HL-60/S4 (cell line): ENCODE results near the gene MAL.

Experiments
- in situ Hi-C: fragments of 300-500 bp; cut with MboI; formaldehyde crosslinking; loops from 2 replicates; pipeline ENCODE4 v1.14.3; 2022; ENCODE audit warnings: low sequenced_read_pairs

The MAL gene

GRCh38 chr2:95015261-95015912 is 10.1 kb upstream of the MAL start:
- in situ Hi-C loops, result no loop called here

- in situ Hi-C loops, result no loop called here
These were observed 8.9 kb upstream of the MAL start for GRCh38 chr2:95016616-95017015.

GRCh38 chr2:95017071-95017501 is 8.4 kb upstream of the MAL start:
- in situ Hi-C loops, result no loop called here

GRCh38 chr2:95017836-95018235 is 7.7 kb upstream of the MAL start:
- in situ Hi-C loops, result no loop called here

- in situ Hi-C loops, result no loop called here
These were observed 7.2 kb upstream of the MAL start for GRCh38 chr2:95018301-95018700.

GRCh38 chr2:95018861-95019550 is 6.5 kb upstream of the MAL start:
- in situ Hi-C loops, result no loop called here

- in situ Hi-C loops, result no loop called here
These were observed 5.9 kb upstream of the MAL start for GRCh38 chr2:95019572-95019971.

- in situ Hi-C loops, result no loop called here
These were observed 5.1 kb upstream of the MAL start for GRCh38 chr2:95020275-95021022.

GRCh38 chr2:95021023-95021416 is 4.5 kb upstream of the MAL start:
- in situ Hi-C loops, result no loop called here

- in situ Hi-C loops, result no loop called here
These were observed 3.7 kb upstream of the MAL start for GRCh38 chr2:95021847-95022246.

- in situ Hi-C loops, result no loop called here
These were observed 2.9 kb upstream of the MAL start for GRCh38 chr2:95022309-95023221.

- in situ Hi-C loops, result no loop called here
These were observed 2.3 kb upstream of the MAL start for GRCh38 chr2:95023222-95023597.

GRCh38 chr2:95024371-95024770 is 1.1 kb upstream of the MAL start:
- in situ Hi-C loops, result no loop called here

GRCh38 chr2:95024960-95025405 is 525 bp upstream of the MAL start:
- in situ Hi-C loops, result no loop called here

- in situ Hi-C loops, result no loop called here
These were observed 1.2 kb downstream of the MAL start for GRCh38 chr2:95026471-95027368.

- in situ Hi-C loops, result no loop called here
These were observed 1.8 kb downstream of the MAL start for GRCh38 chr2:95027369-95027720.

- in situ Hi-C loops, result no loop called here
These were observed 4.4 kb downstream of the MAL start for GRCh38 chr2:95029898-95030341.

- in situ Hi-C loops, result no loop called here
These were observed 5.0 kb downstream of the MAL start for GRCh38 chr2:95030496-95030895.

GRCh38 chr2:95031076-95031725 is 5.7 kb downstream of the MAL start:
- in situ Hi-C loops, result no loop called here
